Activated CD8-positive, alpha-beta memory T cell treated with anti-CD3 and anti-CD28 coated beads for 4 hours (primary cell): Measurements from ENCODE around the gene TMEM184A.

Experiments
- DNase-seq, 2 donors: peaks; one replicate each; pipeline ENCODE4 v3.0.0-alpha.2; 2020; ENCODE audit warnings: low read depth in 2 of 2

TMEM184A gene

DNA sequence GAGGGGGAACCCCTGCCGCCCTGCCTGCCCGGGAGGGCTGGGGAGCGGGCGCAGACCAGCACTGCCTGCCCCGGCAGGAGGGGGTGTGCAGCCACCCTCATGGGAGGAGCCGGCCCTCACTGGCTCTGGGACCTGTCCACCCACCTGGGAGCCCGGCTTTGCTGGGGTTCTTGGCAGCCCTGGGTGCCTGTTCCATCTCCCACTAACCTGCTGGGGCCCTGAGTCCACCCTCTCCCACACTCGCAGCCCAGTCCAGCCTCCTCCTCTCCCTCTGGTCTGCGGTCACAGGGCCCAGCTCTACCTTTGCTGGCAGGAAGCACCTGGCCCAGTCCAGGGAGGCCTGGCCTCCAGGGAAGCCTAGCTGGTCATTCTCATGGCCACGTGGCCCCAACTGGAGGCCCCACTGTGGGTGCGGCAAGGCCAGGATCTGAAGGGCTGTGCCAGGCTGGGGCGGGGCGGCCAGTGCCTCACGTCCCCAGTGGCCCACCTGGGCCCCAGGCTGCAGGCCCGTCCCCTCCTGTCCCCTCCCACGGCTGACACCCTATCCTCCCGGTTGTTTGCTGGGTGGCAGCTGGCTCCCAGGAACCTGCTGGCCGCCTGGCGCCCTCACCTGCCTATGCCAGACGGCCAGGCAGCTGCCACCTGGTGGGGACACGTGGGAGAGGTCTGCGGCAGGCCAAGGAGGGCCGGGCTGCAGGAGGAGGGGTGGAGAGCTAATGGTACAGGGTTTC, at the start of gene TMEM184A:
TSS of gene TMEM184A (minus strand) at position 393 of the 731 bp plus-strand sequence. CDS start 721 bp downstream, outside the sequence.
- DNase-seq: no peak

DNA sequence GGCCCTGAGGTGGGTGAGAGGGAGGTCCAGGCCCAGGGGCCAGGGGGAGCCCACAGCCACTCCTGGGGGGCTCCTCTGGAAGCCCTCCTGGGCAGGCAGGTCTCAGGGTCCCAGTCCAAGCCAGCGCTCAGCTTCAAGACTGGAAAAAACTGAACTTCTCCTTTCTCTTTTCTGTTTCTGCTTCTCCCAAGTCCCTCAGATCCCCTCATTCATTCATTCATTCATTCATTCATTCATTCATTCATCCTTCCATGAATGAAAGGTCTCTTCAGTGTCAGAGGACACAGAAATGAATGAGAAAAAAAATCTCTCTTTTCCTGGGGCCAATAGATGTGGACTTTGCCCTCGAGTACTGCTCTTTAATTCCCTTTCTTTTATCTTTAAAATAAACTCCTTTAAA, 48.4 kb upstream of the TMEM184A start:
- DNase-seq: no peak

DNA sequence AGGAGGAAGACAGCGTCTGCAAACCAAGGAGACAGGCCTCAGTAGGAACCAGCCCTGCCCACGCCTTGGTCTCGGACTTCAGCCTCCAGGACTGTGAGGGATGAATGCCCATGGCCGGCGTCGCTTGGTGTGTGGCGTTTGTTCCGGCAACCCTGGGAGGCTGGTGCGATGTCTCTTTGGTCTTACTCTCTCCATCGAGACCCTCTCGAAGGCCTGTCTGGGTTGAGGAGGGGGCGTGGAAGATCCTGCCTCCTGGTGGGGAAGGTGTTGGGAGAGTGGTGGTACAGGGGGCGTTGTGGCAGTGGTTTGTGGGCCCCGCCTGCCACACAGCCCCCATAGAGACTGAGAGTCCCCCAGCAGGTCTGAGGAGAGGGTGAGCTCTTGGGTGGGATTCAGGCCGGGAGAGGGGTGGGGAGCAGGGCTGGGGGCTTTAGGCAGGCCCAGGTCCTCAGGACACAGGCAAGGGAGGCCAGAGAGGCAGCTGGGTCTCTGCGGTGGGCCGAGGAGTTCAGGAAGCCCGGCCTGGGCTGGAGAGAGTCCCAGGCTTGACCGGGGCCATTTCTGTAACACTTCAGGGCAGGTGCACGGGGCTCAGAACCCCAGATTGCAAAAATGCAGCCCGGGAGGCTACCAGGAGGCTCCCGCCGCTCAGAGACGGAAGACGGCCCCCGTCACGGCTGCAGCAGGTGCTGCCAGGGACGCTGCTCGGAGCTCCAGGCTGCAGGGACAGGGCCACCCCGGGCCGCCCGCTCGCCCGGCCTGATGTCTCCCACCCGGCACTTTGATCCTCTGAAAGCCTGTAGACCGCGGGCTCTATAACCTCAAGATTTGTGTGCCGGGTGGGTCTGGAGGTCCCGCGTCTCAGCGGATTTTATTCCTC, 47.6 kb upstream of the TMEM184A start:
- no peak for DNase-seq

DNA sequence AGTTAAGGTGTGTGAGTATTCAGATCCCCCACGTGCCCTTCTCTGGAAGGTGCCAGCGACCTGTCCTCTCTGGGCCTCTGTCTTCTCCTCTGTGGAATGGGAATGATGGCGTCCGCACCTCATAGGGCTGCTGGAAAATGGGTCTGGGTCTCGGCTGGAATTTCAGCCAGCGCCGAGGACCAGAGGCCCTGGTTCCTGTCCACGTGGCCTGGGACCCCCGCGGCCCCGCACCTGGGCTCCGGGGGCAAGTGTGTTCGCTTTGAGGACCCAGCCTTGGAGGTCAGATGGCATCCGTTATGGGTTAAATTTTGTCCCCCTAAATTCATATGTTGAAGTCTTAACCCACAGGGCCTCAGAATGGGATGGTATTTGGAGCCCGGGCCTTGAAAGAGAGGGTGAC, 46.4 kb upstream of the TMEM184A start:
- DNase-seq: no peak

DNA sequence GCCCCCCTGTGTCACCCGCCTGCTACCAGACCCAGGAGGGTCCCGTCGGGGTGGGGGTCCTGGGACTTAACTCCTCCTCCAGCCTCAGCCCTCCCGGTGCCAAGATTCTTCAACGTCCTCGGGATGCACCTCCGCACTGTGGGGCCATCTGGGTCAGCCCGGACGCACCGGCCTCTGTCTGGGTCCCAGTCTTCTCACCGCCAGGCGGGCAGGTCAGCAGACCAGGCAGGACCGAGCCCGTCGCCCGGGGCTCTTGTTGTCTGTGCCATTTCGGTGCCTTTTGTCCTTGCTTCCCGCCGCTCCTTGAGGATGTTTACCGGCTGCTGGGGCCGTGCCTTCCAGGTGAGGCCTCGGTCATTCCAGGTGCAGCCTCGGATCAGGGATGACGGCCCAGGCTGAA, 46.0 kb upstream of the TMEM184A start:
- DNase-seq: no peak

DNA sequence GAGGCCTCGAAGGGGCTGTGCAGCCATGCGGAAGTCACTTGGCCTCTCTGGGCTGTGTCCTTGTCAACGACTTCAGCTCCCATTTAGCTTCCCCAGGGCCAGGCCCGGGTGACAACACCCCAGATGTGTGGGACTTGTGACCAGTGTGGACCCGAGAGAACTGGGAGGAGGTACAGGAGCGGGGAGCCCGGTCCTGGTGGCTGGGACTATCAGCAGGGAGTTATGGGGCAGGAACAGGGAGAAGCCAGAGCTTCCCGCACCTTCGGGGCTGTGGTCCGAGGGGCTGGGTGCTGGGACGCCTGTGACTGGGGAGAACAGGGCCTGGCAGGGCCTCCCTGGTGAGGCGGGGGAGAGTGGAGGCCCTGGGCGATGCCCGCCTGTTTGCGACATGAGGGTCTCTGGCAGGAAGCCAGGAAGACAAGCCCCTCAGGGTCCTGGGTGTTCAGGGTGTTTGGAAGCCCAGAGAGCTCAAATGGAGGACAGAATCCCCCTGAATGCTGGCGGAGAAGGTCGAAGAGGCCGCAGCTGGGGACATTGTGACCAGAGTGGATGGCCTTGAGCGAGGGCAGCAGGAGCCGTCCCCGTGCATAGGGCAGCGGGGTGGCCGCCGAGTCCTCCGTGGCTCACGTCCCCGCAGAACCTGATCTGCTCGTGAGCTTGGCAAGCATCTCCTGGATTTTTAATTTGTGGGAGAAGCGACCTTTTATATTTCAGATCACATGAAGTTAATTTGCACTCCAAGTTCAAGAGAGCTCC, 43.8 kb upstream of the TMEM184A start:
- no peak for DNase-seq

DNA sequence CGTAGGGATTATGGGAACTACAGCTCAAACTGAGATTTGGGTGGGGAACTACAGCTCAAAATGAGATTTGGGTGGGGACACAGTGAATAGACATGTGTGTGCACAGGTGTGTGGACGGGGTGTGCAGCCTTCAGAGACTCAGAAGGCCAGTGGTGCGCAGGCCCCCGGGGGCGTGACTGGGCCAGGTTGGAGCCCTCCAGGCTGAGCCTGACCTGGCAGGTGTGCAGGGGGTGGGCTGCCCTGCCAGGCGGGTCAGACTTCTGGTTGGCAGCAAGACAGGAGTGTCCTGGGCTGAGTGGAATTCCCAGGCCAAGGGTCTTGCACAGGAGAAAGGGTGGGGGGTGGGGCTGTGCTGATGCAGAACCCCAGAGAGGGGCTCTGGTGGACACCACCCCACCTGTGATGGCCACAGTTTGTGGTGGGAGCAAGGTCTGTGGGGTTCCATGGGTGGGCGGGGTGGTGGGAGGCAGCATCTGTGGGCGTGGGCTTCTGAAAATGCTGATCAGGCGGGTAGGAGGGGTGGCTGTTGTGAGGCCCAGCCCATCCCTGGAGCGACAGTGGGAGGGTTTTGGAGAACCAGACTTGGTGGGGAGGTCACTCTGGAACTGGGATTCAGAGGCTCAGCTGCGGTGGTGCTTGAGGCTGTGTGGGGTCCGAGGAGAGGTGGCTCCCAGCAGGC, 43.1 kb upstream of the TMEM184A start:
- DNase-seq: no peak

DNA sequence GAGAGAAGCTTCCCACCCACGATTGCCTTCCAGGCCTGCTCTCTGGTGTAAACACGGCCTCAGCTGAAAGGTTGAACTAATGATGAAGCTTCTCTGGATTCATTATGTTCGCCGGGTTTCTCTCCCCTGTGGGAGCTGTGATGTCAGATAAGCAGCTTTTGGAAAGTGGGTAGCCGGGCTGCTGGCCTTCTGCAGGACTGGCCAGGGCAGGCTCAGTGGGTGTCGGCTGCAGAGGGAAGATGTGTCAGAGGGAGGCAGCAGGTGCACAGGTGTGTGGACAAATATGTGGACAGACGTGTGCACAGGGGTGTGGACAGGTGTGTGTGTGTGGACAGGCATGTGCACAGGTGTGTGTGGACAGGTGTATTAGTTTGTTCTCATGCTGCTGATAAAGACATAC, 42.3 kb upstream of the TMEM184A start:
- DNase-seq: no peak

DNA sequence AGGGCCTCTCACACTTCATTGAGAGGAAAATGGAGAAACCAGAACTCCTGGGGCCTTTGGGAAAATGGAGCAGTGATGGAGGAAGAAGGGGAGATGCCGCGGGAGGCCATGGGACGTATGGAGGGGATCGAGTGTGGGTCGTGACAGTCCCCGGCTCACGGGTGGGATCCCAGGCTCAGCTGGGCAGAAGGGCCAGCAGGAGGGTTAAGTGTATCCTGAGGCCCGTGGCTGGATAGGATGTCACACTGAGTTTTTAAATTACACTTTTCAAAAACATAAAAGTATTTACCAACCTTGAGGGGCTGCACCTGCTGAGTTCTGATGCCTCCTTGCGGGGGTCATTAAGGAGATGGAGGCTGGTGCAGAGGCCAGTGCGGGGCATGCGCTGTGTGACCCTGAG, 41.8 kb upstream of the TMEM184A start:
- no peak for DNase-seq

DNA sequence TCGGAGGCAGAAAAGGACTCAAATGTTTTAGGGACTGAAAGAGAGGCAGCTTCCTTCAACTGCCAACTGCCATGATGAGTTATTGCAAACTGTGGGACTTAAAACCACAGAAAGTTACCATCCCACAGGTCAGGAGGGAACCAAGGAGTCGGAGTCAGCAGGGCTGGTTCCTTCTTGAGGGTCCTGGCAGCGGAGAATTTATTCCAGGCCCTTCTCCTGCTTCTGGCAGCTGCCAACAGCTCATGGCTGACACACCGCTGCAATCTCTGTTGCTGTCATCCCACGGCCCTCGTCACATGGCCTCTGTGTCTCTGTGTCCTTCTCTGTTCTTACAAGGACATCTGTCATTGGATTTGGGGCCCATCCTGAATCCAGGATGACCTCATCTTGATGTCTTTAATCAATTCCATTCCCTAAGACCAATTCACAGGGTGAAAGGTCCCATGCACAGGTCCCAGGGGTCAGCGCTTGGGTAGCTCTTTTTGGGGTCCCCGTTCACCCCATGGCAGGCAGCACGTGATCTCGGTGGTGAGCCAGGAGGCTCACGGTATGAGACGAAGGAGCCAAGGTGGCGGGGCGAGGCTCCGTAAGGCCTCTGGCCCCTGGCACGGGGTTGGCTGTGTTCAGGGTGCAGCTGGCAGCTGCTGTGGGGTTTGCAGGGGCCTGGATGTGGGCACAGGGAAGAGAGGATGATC, 41.2 kb upstream of the TMEM184A start:
- DNase-seq: no peak

DNA sequence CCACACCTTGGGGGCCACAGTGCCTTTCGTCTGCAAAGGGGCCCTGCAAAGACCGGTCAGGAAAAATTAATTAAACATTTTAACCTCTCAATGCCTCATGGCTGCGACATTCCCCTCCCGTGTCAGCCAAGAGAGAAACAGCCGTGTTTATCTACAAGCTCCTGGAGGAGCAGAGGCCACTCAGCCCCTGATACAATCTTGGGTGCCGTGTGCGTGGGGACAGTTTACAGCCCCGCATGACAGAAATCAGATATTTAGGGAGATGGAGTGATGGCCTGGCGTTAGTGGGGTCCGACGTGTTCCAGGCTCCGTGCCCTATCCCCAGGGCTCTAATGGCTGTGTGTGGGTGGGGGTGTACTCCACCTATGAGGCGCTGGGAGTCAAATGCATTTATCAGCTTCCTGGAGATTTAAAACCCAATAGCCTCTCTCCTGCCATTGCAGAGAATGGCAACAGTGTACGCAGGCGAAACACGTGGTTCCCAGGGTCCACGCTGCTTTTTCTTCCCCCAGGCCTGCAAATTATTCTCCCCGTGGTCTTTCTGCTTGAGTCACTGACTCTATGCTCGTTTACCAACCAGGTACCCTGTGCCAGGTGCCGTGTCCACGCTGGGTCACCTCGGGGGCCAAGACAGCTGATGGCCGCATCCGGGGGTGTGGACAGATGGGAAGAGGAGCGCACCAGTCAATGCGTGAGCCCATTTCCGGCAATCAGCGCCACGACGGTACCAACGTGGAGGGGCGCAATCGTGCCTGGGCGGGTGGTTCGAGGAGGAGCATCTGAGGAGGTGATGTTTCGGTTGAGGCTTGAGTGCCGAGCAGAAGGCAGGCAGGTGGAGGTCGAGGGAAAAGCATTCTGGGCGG, 40.4 kb upstream of the TMEM184A start:
- no peak for DNase-seq

DNA sequence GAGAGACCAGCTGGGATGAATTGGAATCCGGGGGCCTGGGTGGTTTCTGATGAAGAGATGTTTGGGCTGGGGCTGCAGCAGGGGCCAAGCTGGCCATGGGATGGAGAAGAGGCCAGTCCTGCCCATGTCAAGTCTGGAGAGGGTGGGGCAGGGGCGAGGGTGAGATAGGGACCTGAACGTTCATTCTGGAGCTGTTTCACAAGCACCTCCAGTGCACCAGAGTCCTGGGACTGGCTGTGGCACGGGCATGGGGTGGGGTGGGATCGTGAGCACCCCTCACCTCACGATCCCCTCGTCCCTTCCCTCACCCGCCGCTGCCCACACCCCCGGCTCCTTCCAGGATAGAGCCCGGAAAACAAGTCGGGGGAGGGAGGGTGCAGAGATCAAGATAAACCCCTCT, 39.6 kb upstream of the TMEM184A start:
- DNase-seq: no peak

DNA sequence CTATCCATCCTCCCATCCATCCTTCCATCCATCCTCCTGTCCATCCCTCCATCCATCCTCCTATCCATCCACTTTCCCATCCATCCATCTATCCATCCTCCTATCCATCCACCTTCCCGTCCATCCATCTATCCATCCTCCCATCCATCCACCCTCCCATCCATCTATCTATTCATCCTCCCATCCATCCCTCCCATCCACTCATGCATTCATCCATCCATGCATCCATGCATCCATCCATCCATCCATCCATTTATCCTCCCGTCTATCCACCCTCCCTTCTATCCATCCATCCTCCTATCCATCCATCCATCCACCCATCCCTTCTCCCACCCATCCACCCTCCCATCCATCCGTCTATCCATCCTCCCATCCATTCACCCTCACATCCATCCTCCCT, 39.0 kb upstream of the TMEM184A start:
- DNase-seq: no peak

DNA sequence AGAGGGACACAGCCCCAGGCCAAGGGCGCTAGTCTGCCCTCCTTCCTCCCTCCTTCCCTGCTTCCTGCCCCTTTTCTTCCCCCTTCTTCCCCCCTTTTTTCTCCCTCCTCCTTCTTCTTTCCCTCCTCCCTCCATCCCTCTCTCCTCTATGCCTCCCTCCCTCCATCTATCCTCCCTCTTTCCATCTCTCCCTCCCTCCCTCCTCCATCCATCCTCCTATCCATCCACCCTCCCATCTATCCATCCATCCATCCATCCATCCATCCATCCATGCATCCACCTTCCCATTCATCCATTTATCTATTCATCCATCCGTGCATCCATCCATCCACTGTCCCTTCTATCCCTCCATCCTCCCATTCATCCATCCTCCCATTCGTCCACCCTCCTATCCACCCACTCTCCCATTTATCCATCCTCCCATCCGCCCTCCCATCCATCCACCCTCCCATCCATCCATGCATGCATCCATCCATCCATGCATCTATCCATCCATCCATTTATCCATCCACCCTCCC, 38.0 kb upstream of the TMEM184A start:
- no peak for DNase-seq

DNA sequence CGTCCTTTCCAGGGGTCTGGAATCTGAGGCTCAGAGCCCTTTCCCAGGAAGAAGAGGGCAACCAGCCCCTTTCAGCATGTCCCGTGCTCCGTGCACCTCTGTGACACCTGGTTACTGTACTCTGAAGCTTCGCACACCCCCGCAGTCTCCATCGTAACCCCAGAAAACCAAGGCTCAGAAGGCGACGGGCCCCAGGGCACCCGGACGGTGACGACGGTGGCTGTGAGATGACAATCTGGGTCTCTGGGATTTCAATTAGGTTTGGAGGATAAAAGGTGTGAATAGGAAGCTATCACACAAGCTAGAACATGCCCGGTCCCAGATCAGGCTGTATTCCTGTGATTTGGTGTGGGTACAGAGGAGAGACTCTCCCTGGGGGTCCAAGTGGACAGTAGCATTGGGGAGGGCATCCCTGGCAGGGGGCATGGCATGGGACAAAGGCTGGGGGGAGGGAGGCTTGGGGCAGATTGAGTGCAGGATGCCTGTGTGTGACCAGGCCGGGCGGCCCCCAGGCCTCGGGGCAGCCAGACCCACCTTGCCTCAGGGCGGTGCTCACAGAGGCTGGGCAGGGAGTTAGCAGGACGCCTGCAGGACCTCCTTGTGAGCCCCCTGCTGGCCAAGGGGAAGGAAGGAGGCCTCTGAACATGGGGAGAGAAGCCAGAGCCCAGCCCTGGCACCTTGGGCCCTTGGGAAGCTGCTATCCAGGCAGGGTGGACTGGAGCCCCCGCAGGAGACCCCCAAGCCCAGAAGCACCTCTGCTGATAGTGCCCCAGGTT, 37.3 kb upstream of the TMEM184A start:
- no peak for DNase-seq

DNA sequence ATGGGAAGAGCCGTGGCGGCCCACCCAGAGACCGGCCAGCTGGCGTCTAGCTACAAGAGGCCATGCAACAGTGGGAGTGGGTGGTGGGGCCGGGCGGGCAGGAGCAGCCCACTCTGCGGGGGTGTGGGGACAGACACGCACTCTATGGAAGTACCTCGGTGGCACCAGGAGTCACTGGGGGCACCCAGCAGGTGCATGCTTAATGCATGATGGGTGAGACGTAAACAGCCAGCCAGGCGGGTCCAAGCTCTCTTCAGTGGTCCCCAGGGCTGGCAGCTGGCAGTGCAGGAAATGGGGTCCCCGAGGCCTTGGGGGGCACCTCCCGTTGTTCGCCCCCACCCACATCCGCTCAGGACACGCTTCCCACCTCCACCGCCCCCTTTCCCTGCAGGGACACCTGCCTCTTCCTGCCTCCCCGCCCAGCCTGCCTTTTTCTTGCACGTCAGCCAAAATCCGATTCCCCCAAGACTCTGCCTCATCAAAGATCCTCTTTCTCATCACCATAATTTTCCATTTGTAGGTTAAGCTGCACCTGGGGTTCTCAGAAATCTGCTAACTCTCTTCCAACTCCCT, 36.4 kb upstream of the TMEM184A start:
- DNase-seq: no peak

DNA sequence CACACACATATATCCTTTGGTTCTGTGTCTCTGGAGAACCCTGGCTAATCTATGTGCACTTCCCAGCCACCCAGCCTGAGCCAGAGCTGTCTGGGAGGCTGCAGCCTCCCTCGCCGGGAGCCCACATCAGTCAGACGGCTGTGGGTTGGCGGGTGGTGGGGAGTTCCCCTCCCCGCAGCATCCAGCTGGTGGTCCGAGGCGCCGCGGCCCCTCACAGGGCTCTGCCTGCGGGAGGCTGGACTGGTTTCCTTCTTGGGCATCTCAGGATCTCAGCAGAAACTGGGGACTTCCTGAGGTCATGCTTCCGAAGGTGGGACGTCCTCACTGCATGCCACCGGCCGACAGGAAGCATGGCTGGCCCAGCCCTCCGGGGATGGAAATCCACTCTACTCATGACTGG, 35.9 kb upstream of the TMEM184A start:
- DNase-seq: no peak

DNA sequence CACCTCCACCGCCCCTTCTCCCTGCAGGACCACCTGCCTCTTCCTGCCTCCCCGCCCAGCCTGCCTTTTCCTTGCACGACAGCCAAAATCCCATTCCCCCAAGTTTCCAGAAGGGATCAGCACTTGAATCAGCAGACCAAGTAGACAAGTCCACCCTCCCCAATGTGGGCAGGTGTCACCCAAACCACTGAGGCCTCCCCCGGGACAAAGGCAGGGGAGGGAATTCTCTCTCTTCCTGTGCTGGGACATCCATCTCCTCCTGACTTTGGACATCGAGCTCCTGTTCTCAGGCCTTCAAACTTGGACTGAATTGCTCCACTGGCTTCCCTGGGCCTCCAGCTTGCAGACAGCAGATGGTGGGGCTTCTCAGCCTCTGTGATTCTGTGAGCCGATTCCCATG, 35.4 kb upstream of the TMEM184A start:
- no peak for DNase-seq

DNA sequence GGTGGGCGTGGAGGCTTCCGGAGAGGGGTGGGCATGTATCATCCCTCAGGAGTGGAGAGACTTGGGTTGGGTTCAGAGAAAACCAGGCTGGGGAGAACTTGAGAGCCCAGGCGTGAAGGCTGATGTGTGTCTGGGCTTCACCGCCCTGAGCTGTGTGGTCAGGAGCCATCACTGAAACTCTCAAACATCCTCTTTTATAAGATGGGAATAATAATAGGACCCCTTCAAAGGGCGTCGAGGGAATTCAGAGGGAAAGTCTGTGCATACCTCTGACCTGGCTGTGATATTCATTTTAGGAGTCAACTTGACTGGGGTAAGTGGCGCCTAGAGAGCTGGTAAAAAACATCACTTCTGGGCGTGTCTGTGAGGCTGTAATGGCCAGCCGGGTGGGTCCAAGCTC, 34.9 kb upstream of the TMEM184A start:
- no peak for DNase-seq
